SK-N-SH (cell line): ENCODE data around the gene TPRX1. TPM values are rescaled to one million over a fixed set of nuclear protein-coding genes. Genes with fewer than 3 reads are reported as not detected.

Experiments
- CTCF ChIA-PET: fragments of 300-600, 350-600 bp; formaldehyde crosslinking; extraction: SDS; loops from one replicate; lab custom pipeline; 2021; lab: Yijun Ruan, JAX
- POLR2A ChIA-PET: fragments of 350-600 bp; sonication (Branson Sonifier 250); formaldehyde crosslinking; extraction: SDS; loops from one replicate; lab custom pipeline; 2020; ENCODE audit warnings: antibody characterized with exemption, inconsistent platforms; lab: Yijun Ruan, JAX
- DNase-seq: peaks from one replicate; pipeline ENCODE4 v3.0.0; 2012
- H2AFZ ChIP-seq: fragments of 200-600 bp; sonication (generic); 2 replicates; pipeline ENCODE4 v1.8.1; 2016; ENCODE audit warnings: antibody characterized with exemption, mild to moderate bottlenecking, low read depth
- H3F3A ChIP-seq: fragments of 200-600 bp; sonication (generic); replicated peaks from 2 replicates; pipeline ENCODE3; 2016; ENCODE audit warnings: antibody characterized with exemption, mild to moderate bottlenecking; ENCODE audit not compliant: insufficient read depth
- H3K27ac ChIP-seq, 2 experiments: fragments of 200-500 bp in 1 of 2; fragments of 200-600 bp in 1 of 2; sonication (Bioruptor generic) in 1 of 2; sonication (generic), shearing (Covaris generic) in 1 of 2; 2 replicates each; pipeline versions ENCODE4 v1.5.1 to v1.6.1; 2014 to 2016; ENCODE audit warnings: low read depth in 2 of 2, inconsistent platforms in 1 of 2, low read length in 1 of 2, mild to moderate bottlenecking in 1 of 2, mixed read lengths in 1 of 2
- H3K27me3 ChIP-seq: fragments of 200-600 bp; sonication (generic), shearing (Covaris generic); 2 replicates; pipeline ENCODE4 v1.6.1; 2016; ENCODE audit warnings: mixed run types; ENCODE audit not compliant: insufficient read depth
- H3K36me3 ChIP-seq, 2 experiments: fragments of 200-500 bp in 1 of 2; fragments of 200-600 bp in 1 of 2; sonication (Bioruptor generic) in 1 of 2; sonication (generic) in 1 of 2; replicated peaks in 1 of 2; 2 replicates each; pipeline versions ENCODE3 to v1.5.1; 2014 to 2016; ENCODE audit warnings: low read length in 1 of 2, mild to moderate bottlenecking in 1 of 2; ENCODE audit not compliant: insufficient read depth in 2 of 2, control insufficient read depth in 1 of 2
- H3K4me1 ChIP-seq, 2 experiments: fragments of 200-500 bp in 1 of 2; fragments of 200-600 bp in 1 of 2; sonication (Bioruptor generic) in 1 of 2; sonication (generic), shearing (Covaris generic) in 1 of 2; 2 replicates each; pipeline versions ENCODE4 v1.5.1 to v1.6.1; 2014 to 2016; ENCODE audit warnings: low read depth in 1 of 2, low read length in 1 of 2, mixed run types in 1 of 2; ENCODE audit not compliant: insufficient read depth in 2 of 2, control insufficient read depth in 1 of 2
- H3K4me2 ChIP-seq: fragments of 200-600 bp; sonication (generic), shearing (Covaris generic); 2 replicates; pipeline ENCODE4 v1.6.1; 2017; ENCODE audit warnings: mixed run types
- H3K4me3 ChIP-seq, 2 experiments: fragments of 200-500 bp in 1 of 2; fragments of 200-600 bp in 1 of 2; sonication (Bioruptor generic) in 1 of 2; sonication (generic), shearing (Covaris generic) in 1 of 2; 2 replicates each; pipeline versions ENCODE4 v1.5.1 to v1.8.1; 2014 to 2016; ENCODE audit warnings: low read depth in 2 of 2, inconsistent platforms in 1 of 2, low read length in 1 of 2, mild to moderate bottlenecking in 1 of 2, mixed read lengths in 1 of 2, moderate library complexity in 1 of 2
- H3K79me2 ChIP-seq: fragments of 200-600 bp; sonication (generic); 2 replicates; pipeline ENCODE4 v1.8.1; 2017; ENCODE audit warnings: mild to moderate bottlenecking; ENCODE audit not compliant: insufficient read depth
- H3K9ac ChIP-seq: fragments of 200-600 bp; sonication (generic); 2 replicates; pipeline ENCODE4 v1.6.1; 2017; ENCODE audit warnings: mixed run types
- H3K9me2 ChIP-seq: fragments of 200-600 bp; sonication (generic); 2 replicates; pipeline ENCODE4 v1.6.1; 2017; ENCODE audit warnings: mixed run types
- H3K9me3 ChIP-seq: fragments of 200-600 bp; sonication (generic); 2 replicates; pipeline ENCODE4 v1.6.1; 2017; ENCODE audit warnings: mixed run types, mild to moderate bottlenecking, moderate library complexity
- H4K20me1 ChIP-seq: fragments of 200-600 bp; sonication (generic); 2 replicates; pipeline ENCODE4 v1.6.1; 2017; ENCODE audit warnings: mild to moderate bottlenecking, mixed run types; ENCODE audit not compliant: insufficient read depth
- ELF1 ChIP-seq: IDR thresholded peaks from 2 replicates; pipeline ENCODE4 v1.4.0; 2012
- EP300 ChIP-seq, 2 experiments: IDR thresholded peaks; 2 replicates each; pipeline versions ENCODE4 v1.4.0 to v1.6.1; 2012; ENCODE audit warnings: borderline replicate concordance in 1 of 2, low read depth in 1 of 2, low read length in 1 of 2
- FOXJ3 ChIP-seq: sonication (generic); formaldehyde crosslinking; IDR thresholded peaks from 2 replicates; pipeline ENCODE4 v1.5.1; 2020; ENCODE audit warnings: mild to moderate bottlenecking, missing genetic modification reagents
- GATA2 ChIP-seq: sonication (generic); formaldehyde crosslinking; IDR thresholded peaks from 2 replicates; pipeline ENCODE4 v1.5.0; 2020; ENCODE audit warnings: mild to moderate bottlenecking, missing genetic modification reagents
- JUND ChIP-seq: IDR thresholded peaks from 2 replicates; pipeline ENCODE4 v1.4.0; 2012
- NRF1 ChIP-seq: IDR thresholded peaks from 2 replicates; pipeline ENCODE4 v1.6.1; 2012; ENCODE audit warnings: low read depth, mild to moderate bottlenecking, low read length
- RAD21 ChIP-seq: IDR thresholded peaks from 2 replicates; pipeline ENCODE4 v1.6.1; 2012; ENCODE audit warnings: mild to moderate bottlenecking, low read length
- RFX5 ChIP-seq: IDR thresholded peaks from 2 replicates; pipeline ENCODE4 v1.6.1; 2012; ENCODE audit warnings: mild to moderate bottlenecking, improper control_type of control experiment, low read length
- WGBS: methylation state at CpG from one replicate; pipeline ENCODE4 v1.1.6; 2017; ENCODE audit warnings: low lambda C conversion rate; 5-methylcytosine and 5-hydroxymethylcytosine counted together
- polyA plus RNA-seq, 3 experiments: library from polyadenylated mRNA; depleted of rRNA; stranded (reverse); fragments of >200 nt; gene quantifications; 2 replicates each; pipeline ENCODE4 v1.2.3, GENCODE V29; 2012
- TF ChIP-seq, protein P1 (sequence below): IDR thresholded peaks from 2 replicates; pipeline ENCODE4 v1.4.0; 2012; ENCODE audit warnings: low read depth, borderline replicate concordance
- TF ChIP-seq, protein P2 (sequence below): fragments of 200-600 bp; sonication (generic); IDR thresholded peaks from 2 replicates; pipeline ENCODE4 v1.6.1; 2017; ENCODE audit warnings: antibody characterized with exemption, mild to moderate bottlenecking, moderate library complexity
- TF ChIP-seq, protein P3 (sequence below): IDR thresholded peaks from 2 replicates; pipeline ENCODE4 v1.4.0; 2012; ENCODE audit warnings: low read depth
- TF ChIP-seq, protein P4 (sequence below): fragments of 150-350 bp; IDR thresholded peaks from 2 replicates; pipeline ENCODE4 v1.6.1; 2017; ENCODE audit warnings: antibody characterized with exemption, low read length, low read depth, borderline replicate concordance
- TF ChIP-seq, protein P5 (sequence below): IDR thresholded peaks from 2 replicates; pipeline ENCODE4 v1.4.0; 2012; ENCODE audit warnings: low read depth, borderline replicate concordance
- TF ChIP-seq, protein P6 (sequence below): IDR thresholded peaks from 2 replicates; pipeline ENCODE4; 2012

The TPRX1 gene
- polyA plus RNA-seq, 1 of the 3 experiments (the other 2 are of a cell fraction), result not detected

DNA sequence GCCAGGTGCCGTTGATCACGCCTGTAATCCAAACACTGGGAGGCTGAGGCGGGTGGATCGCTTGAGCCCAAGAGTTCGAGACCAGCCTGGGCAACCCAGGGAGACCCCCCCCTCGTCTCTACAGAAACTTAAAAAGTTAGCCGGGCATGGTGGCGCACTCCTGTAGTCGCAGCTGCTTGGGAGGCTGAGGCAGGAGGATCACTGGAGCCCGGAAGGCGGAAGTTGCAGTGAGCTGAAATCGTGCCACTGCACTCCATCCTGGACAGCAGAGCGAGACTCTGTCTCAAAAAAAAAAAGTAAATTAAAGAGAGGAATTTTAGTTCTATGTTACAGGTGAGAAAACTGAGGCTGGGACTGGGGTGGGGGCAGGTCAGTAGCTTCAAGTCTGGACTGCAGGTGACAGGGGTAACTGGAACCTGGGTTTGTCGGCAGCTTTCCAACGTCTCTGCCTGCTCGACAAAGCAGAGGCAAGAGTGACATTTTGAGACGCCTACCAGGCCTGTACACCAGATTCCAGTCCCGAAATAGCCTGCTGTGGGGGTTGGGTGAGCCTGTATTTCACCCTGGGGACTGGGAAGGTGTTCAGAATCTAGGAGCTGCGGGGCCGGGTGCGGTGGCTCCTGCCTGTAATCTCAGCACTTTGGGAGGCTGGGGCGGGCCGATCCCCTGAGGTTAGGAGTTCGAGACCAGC lies 24.7 kb downstream of the TPRX1 start:
- 87% methylated on average over 24 of the region's 24 CpGs for WGBS
- Histone ChIP-seq H3K9me2 (no peaks in the 10 kb centered on the region), H3K27me3 (no peaks in the 10 kb centered on the region), H3K4me1 (peaks cover 8 to 13% of the 10 kb centered on the region in 2 experiments; a peak in 2 of 4 replicates), H3K4me3 (peak overlapping the region; percentile 68 to 87), H3K9me3 (no peaks in the 10 kb centered on the region), H4K20me1 (peaks cover 4% of the 10 kb centered on the region; the same call in 1 of the 2 replicates), H3K36me3 (peaks cover 12 to 13% of the 10 kb centered on the region in 2 experiments), H3K9ac (peak overlapping the region; percentile 91; the same call in 1 of the 2 replicates), H3K27ac (no peak overlapping the region), H3K79me2 (peaks cover 30% of the 10 kb centered on the region), H2AFZ (no peak overlapping the region), H3K4me2 (peak overlapping the region; percentile 88), H3F3A (no peaks in the 10 kb centered on the region)
- CTCF ChIA-PET, result interaction anchor here (1.1 kb wide), 1 partner anchor 11 kb away, joined by 3 read pairs; no protein-coding TSS in a partner anchor
- POLR2A ChIA-PET, result no interaction called here
- TF ChIP-seq RAD21, result no peak
- TF ChIP-seq, protein P1, sequence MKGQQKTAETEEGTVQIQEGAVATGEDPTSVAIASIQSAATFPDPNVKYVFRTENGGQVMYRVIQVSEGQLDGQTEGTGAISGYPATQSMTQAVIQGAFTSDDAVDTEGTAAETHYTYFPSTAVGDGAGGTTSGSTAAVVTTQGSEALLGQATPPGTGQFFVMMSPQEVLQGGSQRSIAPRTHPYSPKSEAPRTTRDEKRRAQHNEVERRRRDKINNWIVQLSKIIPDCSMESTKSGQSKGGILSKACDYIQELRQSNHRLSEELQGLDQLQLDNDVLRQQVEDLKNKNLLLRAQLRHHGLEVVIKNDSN, result no peak
- TF ChIP-seq, protein P2, sequence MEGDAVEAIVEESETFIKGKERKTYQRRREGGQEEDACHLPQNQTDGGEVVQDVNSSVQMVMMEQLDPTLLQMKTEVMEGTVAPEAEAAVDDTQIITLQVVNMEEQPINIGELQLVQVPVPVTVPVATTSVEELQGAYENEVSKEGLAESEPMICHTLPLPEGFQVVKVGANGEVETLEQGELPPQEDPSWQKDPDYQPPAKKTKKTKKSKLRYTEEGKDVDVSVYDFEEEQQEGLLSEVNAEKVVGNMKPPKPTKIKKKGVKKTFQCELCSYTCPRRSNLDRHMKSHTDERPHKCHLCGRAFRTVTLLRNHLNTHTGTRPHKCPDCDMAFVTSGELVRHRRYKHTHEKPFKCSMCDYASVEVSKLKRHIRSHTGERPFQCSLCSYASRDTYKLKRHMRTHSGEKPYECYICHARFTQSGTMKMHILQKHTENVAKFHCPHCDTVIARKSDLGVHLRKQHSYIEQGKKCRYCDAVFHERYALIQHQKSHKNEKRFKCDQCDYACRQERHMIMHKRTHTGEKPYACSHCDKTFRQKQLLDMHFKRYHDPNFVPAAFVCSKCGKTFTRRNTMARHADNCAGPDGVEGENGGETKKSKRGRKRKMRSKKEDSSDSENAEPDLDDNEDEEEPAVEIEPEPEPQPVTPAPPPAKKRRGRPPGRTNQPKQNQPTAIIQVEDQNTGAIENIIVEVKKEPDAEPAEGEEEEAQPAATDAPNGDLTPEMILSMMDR, result no peak
- no peak for TF ChIP-seq EP300 (IDR thresholded peaks at IDR 0.05; ENCODE audit: borderline replicate concordance in 1 of 2, low read depth in 1 of 2, low read length in 1 of 2)
- TF ChIP-seq, protein P3, sequence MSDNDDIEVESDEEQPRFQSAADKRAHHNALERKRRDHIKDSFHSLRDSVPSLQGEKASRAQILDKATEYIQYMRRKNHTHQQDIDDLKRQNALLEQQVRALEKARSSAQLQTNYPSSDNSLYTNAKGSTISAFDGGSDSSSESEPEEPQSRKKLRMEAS, result no peak
- no peak for TF ChIP-seq JUND
- no peak for TF ChIP-seq GATA2
- no peak for TF ChIP-seq FOXJ3
- TF ChIP-seq, protein P4, sequence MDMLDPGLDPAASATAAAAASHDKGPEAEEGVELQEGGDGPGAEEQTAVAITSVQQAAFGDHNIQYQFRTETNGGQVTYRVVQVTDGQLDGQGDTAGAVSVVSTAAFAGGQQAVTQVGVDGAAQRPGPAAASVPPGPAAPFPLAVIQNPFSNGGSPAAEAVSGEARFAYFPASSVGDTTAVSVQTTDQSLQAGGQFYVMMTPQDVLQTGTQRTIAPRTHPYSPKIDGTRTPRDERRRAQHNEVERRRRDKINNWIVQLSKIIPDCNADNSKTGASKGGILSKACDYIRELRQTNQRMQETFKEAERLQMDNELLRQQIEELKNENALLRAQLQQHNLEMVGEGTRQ, result no peak
- no peak for TF ChIP-seq ELF1
- no peak for TF ChIP-seq RFX5
- TF ChIP-seq, protein P5, sequence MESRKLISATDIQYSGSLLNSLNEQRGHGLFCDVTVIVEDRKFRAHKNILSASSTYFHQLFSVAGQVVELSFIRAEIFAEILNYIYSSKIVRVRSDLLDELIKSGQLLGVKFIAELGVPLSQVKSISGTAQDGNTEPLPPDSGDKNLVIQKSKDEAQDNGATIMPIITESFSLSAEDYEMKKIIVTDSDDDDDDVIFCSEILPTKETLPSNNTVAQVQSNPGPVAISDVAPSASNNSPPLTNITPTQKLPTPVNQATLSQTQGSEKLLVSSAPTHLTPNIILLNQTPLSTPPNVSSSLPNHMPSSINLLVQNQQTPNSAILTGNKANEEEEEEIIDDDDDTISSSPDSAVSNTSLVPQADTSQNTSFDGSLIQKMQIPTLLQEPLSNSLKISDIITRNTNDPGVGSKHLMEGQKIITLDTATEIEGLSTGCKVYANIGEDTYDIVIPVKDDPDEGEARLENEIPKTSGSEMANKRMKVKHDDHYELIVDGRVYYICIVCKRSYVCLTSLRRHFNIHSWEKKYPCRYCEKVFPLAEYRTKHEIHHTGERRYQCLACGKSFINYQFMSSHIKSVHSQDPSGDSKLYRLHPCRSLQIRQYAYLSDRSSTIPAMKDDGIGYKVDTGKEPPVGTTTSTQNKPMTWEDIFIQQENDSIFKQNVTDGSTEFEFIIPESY, result no peak
- TF ChIP-seq NRF1, result no peak
- TF ChIP-seq, protein P6, sequence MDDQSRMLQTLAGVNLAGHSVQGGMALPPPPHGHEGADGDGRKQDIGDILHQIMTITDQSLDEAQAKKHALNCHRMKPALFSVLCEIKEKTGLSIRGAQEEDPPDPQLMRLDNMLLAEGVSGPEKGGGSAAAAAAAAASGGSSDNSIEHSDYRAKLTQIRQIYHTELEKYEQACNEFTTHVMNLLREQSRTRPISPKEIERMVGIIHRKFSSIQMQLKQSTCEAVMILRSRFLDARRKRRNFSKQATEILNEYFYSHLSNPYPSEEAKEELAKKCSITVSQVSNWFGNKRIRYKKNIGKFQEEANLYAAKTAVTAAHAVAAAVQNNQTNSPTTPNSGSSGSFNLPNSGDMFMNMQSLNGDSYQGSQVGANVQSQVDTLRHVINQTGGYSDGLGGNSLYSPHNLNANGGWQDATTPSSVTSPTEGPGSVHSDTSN, result no peak
- DNase-seq, result no peak
